ENCODE measurements around the gene POLR3C.

Gene POLR3C

GRCh38 chr1:145855426-145855948 is 31.5 kb downstream of the POLR3C start:
- H3K9ac ChIP-seq (ENCODE audit: low read length) = no peak overlapping the region
- no peaks in the 10 kb centered on the region for H3K9me3 ChIP-seq (ENCODE audit: control insufficient read depth, low read length)
- no peak overlapping the region for H3K4me3 ChIP-seq (ENCODE audit: low read length)
- no peak for DNase-seq (ENCODE audit: low read depth)
- H3K36me3 ChIP-seq (ENCODE audit: control insufficient read depth, insufficient read depth, low read length, severe bottlenecking) = peaks cover 60% of the 10 kb centered on the region
- peaks cover 19% of the 10 kb centered on the region for H3K4me1 ChIP-seq (ENCODE audit: control insufficient read depth, insufficient read depth, low read length)
- H3K27me3 ChIP-seq (replicated peaks; ENCODE audit: control insufficient read depth, insufficient read depth, low read length) = no peaks in the 10 kb centered on the region

GRCh38 chr1:145857170-145857569 is 33.2 kb downstream of the POLR3C start:
- Histone ChIP-seq H3K4me1 (ENCODE audit: control insufficient read depth, insufficient read depth, low read length) (peaks cover 19% of the 10 kb centered on the region), H3K27me3 (replicated peaks; ENCODE audit: control insufficient read depth, insufficient read depth, low read length) (no peaks in the 10 kb centered on the region), H3K9ac (ENCODE audit: low read length) (peak overlapping the region; percentile 34), H3K36me3 (ENCODE audit: control insufficient read depth, insufficient read depth, low read length, severe bottlenecking) (peaks cover 44% of the 10 kb centered on the region), H3K9me3 (ENCODE audit: control insufficient read depth, low read length) (no peaks in the 10 kb centered on the region), H3K4me3 (ENCODE audit: low read length) (peak overlapping the region; percentile 97)
- DNase-seq (ENCODE audit: low read depth) = no peak

- Histone ChIP-seq H3K36me3 (ENCODE audit: control insufficient read depth, insufficient read depth, low read length, severe bottlenecking) (peaks cover 32% of the 10 kb centered on the region), H3K4me1 (ENCODE audit: control insufficient read depth, insufficient read depth, low read length) (peaks cover 23% of the 10 kb centered on the region), H3K4me3 (ENCODE audit: low read length) (peak overlapping the region; percentile 97), H3K9ac (ENCODE audit: low read length) (peak overlapping the region; percentile 97), H3K27me3 (replicated peaks; ENCODE audit: control insufficient read depth, insufficient read depth, low read length) (no peaks in the 10 kb centered on the region), H3K9me3 (ENCODE audit: control insufficient read depth, low read length) (no peaks in the 10 kb centered on the region)
- DNase-seq (ENCODE audit: low read depth) = peak; percentile 62
Measured at GRCh38 chr1:145858238-145858900, 34.4 kb downstream of the POLR3C start.

GRCh38 chr1:145858901-145859490 is 35.0 kb downstream of the POLR3C start, which contains the start of gene PIAS3:
PIAS3 (minus strand) TSS chr1:145859081; CDS start chr1:145858990, 91 bp downstream.
- Histone ChIP-seq H3K9me3 (ENCODE audit: control insufficient read depth, low read length) (no peaks in the 10 kb centered on the region), H3K9ac (ENCODE audit: low read length) (peak within 1 kb of the TSS; percentile 97), H3K4me1 (ENCODE audit: control insufficient read depth, insufficient read depth, low read length) (peaks cover 26% of the 10 kb centered on the region), H3K27me3 (replicated peaks; ENCODE audit: control insufficient read depth, insufficient read depth, low read length) (no peaks in the 10 kb centered on the region), H3K4me3 (ENCODE audit: low read length) (peak within 1 kb of the TSS; percentile 97), H3K36me3 (ENCODE audit: control insufficient read depth, insufficient read depth, low read length, severe bottlenecking) (peaks cover 26% of the 10 kb centered on the region)
- DNase-seq (ENCODE audit: low read depth) = peak; percentile 99

DNA sequence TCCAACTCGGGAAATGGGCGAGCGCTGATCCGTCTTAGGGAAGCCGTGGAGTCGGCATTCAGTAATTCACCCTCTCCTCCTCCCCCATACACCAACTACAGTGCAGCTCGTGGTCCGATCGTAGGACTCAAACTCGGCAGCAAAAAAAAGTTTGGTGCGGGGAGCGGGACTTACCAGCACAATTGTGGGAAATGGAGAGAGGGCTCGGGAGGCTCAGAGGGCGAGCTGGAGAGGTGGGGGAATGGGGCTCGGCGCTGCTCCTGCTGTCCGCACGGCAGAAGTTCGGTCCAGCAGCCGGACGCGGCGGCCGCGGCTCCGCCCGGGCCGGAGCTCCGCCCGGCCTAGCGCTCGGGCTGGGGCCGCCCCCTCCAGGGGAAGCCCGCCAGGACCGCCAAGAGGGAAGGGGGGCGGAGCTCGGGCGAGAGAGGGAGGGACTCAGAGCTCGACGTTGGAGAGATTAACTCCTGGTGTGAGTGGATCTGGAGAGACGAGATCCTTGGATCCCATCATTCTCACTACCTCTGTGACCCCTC is 35.6 kb downstream of the POLR3C start:
- H3K27me3 ChIP-seq (replicated peaks; ENCODE audit: control insufficient read depth, insufficient read depth, low read length) = no peaks in the 10 kb centered on the region
- DNase-seq (ENCODE audit: low read depth) = peak; percentile 96
- peak overlapping the region; percentile 97 for H3K4me3 ChIP-seq (ENCODE audit: low read length)
- H3K36me3 ChIP-seq (ENCODE audit: control insufficient read depth, insufficient read depth, low read length, severe bottlenecking) = peaks cover 20% of the 10 kb centered on the region
- H3K9ac ChIP-seq (ENCODE audit: low read length) = peak overlapping the region; percentile 97
- peaks cover 26% of the 10 kb centered on the region for H3K4me1 ChIP-seq (ENCODE audit: control insufficient read depth, insufficient read depth, low read length)
- H3K9me3 ChIP-seq (ENCODE audit: control insufficient read depth, low read length) = no peaks in the 10 kb centered on the region

DNA sequence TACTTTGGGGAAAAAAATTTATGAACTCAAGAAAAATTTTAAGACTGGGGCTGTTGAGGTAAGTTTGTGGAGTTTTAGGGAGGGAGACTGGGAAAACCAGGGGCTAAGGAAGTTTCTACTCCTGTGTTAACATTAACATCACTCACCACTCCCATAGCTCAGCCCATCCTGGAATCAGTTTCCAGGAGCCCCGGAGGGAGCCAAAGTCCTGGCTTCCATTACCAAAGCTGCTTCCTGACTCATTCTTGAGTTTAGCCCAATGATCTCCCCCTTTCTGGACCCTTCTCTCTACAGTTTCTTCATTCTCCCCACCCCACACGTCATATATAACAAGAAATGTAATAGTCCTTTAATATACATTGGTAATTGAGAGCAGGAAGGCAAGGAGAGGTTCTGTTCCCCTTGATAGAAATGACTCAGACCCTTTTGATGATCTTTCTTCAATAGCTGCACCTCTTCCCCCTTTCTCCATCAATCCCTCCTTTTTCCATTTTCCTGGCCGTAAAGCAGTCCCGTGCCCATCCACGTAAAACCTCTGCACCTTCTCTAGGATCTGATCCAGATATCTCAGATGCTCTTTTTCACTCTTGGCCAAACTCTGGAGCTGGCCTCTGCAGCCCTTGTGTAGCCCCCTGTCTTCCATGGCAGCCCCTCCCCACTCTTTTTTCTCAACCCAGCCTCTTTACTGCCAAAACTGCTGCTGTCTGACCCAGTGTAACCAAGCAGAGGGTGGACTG is 39.5 kb downstream of the POLR3C start:
- H3K4me1 ChIP-seq (ENCODE audit: control insufficient read depth, insufficient read depth, low read length) = peaks cover 15% of the 10 kb centered on the region
- H3K36me3 ChIP-seq (ENCODE audit: control insufficient read depth, insufficient read depth, low read length, severe bottlenecking) = peaks cover 19% of the 10 kb centered on the region
- H3K4me3 ChIP-seq (ENCODE audit: low read length) = no peak overlapping the region
- H3K9ac ChIP-seq (ENCODE audit: low read length) = no peak overlapping the region
- H3K9me3 ChIP-seq (ENCODE audit: control insufficient read depth, low read length) = no peaks in the 10 kb centered on the region
- H3K27me3 ChIP-seq (replicated peaks; ENCODE audit: control insufficient read depth, insufficient read depth, low read length) = no peaks in the 10 kb centered on the region
- DNase-seq (ENCODE audit: low read depth) = no peak

- DNase-seq (ENCODE audit: low read depth) = no peak
- H3K36me3 ChIP-seq (ENCODE audit: control insufficient read depth, insufficient read depth, low read length, severe bottlenecking) = peaks cover 19% of the 10 kb centered on the region
- no peaks in the 10 kb centered on the region for H3K9me3 ChIP-seq (ENCODE audit: control insufficient read depth, low read length)
- no peak overlapping the region for H3K4me3 ChIP-seq (ENCODE audit: low read length)
- H3K27me3 ChIP-seq (replicated peaks; ENCODE audit: control insufficient read depth, insufficient read depth, low read length) = no peaks in the 10 kb centered on the region
- H3K4me1 ChIP-seq (ENCODE audit: control insufficient read depth, insufficient read depth, low read length) = peaks cover 28% of the 10 kb centered on the region
- H3K9ac ChIP-seq (ENCODE audit: low read length) = no peak overlapping the region
Measured at GRCh38 chr1:145868232-145868631, 44.2 kb downstream of the POLR3C start.

DNA sequence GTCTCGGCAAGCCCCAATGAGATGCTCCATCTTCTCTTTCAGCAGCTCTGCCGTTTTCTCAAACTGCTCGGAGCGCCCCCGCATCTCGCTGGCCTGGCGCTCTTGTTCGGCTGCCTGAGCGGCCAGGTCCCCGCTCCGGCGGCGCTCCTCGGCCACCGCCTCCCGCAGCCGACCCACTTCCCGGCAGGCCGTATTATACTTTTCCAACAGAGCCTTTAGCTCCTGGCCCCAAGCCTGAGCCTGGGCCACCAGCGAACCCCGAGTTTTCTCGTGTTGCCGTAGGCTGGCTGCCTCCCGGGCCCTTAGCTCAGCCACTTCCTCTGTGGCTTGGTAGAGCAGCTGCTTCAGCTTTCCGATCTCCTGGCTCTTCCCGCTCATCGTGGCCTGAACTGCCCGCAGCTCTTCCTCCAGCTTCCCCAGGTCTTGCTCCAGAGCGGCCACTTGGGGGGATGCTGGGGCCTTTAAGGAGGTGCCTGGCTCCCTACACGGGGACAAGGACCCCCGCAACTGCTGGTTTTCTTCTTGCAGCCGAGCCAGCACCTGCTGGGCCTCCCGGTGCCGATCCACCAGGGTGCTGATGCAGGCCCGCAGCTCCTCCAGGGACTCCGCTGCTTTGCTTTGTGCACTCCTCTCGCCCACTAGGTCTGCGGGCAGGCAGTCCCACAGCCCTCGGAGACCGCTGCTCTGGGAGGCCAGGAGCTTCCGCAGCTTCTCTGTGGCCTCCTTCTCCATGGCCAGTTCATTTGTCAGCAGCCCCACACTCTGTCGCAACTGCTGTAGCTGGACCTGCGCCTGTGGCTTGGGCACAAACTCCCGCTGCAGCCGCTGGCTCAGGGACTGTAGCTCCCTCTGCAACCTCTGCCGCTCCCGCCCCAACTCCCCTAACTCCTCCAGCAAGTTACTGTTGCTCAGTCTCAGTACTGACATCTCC is 48.3 kb downstream of the POLR3C start:
- no peaks in the 10 kb centered on the region for H3K27me3 ChIP-seq (replicated peaks; ENCODE audit: control insufficient read depth, insufficient read depth, low read length)
- peaks cover 24% of the 10 kb centered on the region for H3K4me1 ChIP-seq (ENCODE audit: control insufficient read depth, insufficient read depth, low read length)
- peak; percentile 39 for DNase-seq (ENCODE audit: low read depth)
- peak overlapping the region; percentile 83 for H3K4me3 ChIP-seq (ENCODE audit: low read length)
- peaks cover 6% of the 10 kb centered on the region for H3K36me3 ChIP-seq (ENCODE audit: control insufficient read depth, insufficient read depth, low read length, severe bottlenecking)
- H3K9me3 ChIP-seq (ENCODE audit: control insufficient read depth, low read length) = no peaks in the 10 kb centered on the region
- H3K9ac ChIP-seq (ENCODE audit: low read length) = peak overlapping the region; percentile 86

- no peaks in the 10 kb centered on the region for H3K9me3 ChIP-seq (ENCODE audit: control insufficient read depth, low read length)
- DNase-seq (ENCODE audit: low read depth) = no peak
- no peak overlapping the region for H3K4me3 ChIP-seq (ENCODE audit: low read length)
- H3K27me3 ChIP-seq (replicated peaks; ENCODE audit: control insufficient read depth, insufficient read depth, low read length) = no peaks in the 10 kb centered on the region
- H3K9ac ChIP-seq (ENCODE audit: low read length) = no peak overlapping the region
- peaks cover 21% of the 10 kb centered on the region for H3K4me1 ChIP-seq (ENCODE audit: control insufficient read depth, insufficient read depth, low read length)
- H3K36me3 ChIP-seq (ENCODE audit: control insufficient read depth, insufficient read depth, low read length, severe bottlenecking) = no peaks in the 10 kb centered on the region
Measured at GRCh38 chr1:145874646-145875045, 50.6 kb downstream of the POLR3C start.

GRCh38 chr1:145877923-145878486 is 54.0 kb downstream of the POLR3C start:
- Histone ChIP-seq H3K9me3 (ENCODE audit: control insufficient read depth, low read length) (no peaks in the 10 kb centered on the region), H3K4me1 (ENCODE audit: control insufficient read depth, insufficient read depth, low read length) (peaks cover 3% of the 10 kb centered on the region), H3K4me3 (ENCODE audit: low read length) (no peak overlapping the region), H3K27me3 (replicated peaks; ENCODE audit: control insufficient read depth, insufficient read depth, low read length) (no peaks in the 10 kb centered on the region), H3K36me3 (ENCODE audit: control insufficient read depth, insufficient read depth, low read length, severe bottlenecking) (no peaks in the 10 kb centered on the region), H3K9ac (ENCODE audit: low read length) (no peak overlapping the region)
- DNase-seq (ENCODE audit: low read depth) = no peak

Data from adipocyte (in vitro differentiated cells).